ENCODE data around the gene GAB2. TPM values are rescaled to one million over a fixed set of nuclear protein-coding genes. Genes with fewer than 3 reads are reported as not detected.
A peak's percentile ranks its signal among the peaks of the same experiment; 100 is the strongest.

GAB2 gene
- total RNA-seq, 1 donor from 2014 or later, result 65.1 TPM

- DNase-seq (ENCODE audit: low spot score), result no peak
Measured at GRCh38 chr11:78428266-78428636, 10.6 kb upstream of the GAB2 start.

DNA sequence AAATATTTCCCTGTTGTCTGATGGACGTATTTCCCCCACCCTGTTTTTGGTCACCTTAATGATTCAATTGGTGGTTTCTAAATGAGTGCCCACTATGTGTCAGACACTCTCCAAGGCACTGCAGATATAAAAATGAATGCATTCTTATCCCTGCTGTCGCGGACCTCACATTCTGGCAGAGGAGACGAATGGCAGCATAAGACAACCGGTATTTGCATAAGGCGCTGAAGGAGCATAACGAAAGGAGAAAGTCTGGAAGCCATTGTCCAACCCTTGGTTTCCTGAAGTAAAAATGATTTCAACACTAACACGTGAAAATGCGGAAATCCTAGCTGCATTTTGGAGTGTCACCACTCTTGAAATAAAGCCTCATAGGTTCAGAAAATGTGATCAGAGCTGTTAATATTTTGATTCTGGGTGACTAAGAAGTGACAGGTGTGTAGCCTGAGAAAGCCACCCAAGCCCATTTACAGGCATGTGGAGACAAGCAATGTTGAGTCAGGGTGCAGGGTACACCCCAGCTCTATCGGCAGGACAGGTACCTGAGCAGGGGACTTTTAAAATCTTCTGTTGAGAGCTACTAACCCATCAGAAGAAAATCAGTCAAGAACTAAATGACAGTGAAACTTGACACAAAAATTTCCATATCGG, 10.1 kb upstream of the GAB2 start:
- DNase-seq (ENCODE audit: low spot score), result no peak

- DNase-seq (ENCODE audit: low spot score), result no peak
Measured at GRCh38 chr11:78426845-78427244, 9.2 kb upstream of the GAB2 start.

GRCh38 chr11:78425399-78426070, 7.9 kb upstream of the GAB2 start:
- DNase-seq (ENCODE audit: low spot score), result no peak

GRCh38 chr11:78424334-78425270, 7.0 kb upstream of the GAB2 start:
- DNase-seq (ENCODE audit: low spot score), result no peak

DNA sequence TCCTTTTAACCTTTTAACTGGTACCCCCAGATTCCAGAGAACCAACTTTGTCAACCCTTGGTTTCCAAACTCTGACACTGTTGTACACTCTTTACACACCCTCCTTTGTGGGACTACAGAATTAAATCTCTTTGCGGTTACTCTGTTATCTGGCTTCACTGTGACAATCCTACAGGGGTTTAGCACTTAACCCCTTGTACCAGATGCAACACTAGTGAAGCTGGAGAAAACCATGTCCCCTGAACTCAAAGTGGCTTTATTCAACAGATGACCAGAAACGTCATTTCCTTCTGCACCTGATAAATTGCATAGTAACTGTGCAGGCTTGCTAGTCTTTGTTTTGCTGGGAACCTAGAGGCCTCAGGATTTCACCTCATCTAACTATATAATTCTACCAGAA, 5.6 kb upstream of the GAB2 start:
- no peak for DNase-seq (ENCODE audit: low spot score)

GRCh38 chr11:78420796-78421209, 3.2 kb upstream of the GAB2 start:
- DNase-seq (ENCODE audit: low spot score), result no peak

DNA sequence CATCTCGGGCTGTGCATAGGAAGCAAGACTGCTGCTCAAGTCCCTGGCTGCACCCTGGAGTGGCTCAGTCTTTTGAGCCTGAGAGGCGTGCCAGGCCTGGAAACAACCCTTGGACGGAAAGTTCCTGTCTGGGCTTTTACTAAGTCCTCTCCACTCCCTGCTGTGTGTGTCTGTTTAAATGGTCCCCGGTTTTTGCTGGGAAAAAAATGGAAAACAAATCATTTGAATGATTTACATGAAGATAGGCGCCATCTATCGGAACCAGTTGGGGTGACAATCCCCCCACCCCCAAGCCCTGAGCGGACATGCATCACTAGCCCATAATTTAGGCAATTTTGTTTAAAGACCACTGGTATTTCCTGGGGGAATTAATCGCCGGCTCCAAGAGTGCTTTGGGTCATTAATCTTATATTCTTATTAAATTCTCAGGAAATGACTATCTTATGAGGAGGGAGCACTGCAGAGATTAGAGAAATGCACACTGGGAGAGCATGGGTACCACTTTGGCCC, 2.7 kb upstream of the GAB2 start:
- DNase-seq (ENCODE audit: low spot score), result no peak

DNA sequence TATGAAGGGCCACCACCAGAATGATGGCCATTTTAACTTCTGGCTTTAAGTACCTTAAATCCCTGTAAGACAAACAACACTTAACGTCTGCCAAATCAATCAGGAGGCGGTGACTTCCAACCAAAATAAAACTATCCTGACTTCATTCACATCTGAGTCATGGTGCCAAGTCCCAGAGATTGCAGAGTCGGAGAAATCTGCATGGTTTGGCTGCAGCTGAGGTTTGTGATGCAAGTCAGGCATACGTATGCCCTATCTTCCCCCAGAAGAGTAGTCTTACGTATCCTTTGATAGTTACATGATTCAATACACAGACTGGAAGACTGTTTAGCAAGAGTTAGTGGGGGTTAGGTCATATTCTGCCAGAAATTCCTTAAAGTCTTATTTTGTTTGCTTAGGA, 1.7 kb upstream of the GAB2 start:
- no peak for DNase-seq (ENCODE audit: low spot score)

DNA sequence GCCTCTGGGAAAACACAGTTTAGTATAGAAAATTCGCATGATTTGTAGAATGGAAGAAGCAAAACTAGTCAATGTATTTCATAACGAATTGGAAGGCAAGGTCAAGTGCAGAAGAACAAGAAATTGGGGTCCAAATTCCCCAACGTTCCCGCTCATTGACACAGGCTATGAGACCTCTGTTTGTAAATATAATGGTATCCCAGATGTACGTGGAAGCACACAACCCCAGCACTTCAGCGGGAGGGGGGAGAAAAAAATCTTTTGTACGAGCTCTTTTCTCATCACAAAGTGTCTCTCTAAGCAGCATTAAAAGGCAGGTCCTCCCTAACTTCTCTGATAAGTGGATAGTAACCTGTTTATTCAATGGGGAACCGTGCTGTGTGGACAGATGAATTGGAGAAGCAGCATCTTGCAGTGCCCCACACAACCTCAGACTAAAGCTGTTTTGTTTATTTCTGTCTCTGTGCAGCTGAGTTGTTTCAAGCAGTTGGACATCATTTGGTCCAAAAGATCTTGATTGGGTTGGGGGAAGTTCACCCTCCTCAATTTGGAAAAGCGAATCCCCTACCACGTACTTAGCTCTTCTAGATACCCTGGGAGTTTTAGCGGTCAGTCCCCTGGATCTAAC, 1.1 kb upstream of the GAB2 start:
- DNase-seq (ENCODE audit: low spot score), result no peak

GRCh38 chr11:78417888-78418583, 416 bp upstream of the GAB2 start:
- DNase-seq (ENCODE audit: low spot score), result peak; percentile 94

GRCh38 chr11:78416285-78417174, 1.1 kb downstream of the GAB2 start:
- DNase-seq (ENCODE audit: low spot score), result peak; percentile 96

DNA sequence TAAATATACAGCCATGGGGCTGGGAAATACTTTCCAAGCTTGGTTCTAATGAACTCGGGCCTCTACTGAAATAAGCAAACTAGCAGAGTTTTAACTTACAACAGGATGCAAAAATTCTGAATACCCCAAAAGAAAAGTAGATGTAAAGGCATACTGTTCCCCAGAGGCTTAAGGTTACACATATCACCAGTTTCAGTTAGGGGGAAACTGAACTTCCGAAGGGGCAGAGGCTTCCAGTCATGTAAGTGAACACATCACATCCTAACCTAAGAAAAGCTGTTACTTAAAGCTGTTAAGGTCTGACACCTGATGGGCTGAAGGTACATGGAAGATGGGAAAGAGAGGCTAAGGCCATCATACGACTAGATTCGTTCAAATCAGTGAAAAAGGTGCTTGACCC, 2.3 kb downstream of the GAB2 start:
- no peak for DNase-seq (ENCODE audit: low spot score)

- no peak for DNase-seq (ENCODE audit: low spot score)
Measured at GRCh38 chr11:78414321-78415051, 3.1 kb downstream of the GAB2 start.

GRCh38 chr11:78408619-78409018, 9.0 kb downstream of the GAB2 start:
- no peak for DNase-seq (ENCODE audit: low spot score)

DNA sequence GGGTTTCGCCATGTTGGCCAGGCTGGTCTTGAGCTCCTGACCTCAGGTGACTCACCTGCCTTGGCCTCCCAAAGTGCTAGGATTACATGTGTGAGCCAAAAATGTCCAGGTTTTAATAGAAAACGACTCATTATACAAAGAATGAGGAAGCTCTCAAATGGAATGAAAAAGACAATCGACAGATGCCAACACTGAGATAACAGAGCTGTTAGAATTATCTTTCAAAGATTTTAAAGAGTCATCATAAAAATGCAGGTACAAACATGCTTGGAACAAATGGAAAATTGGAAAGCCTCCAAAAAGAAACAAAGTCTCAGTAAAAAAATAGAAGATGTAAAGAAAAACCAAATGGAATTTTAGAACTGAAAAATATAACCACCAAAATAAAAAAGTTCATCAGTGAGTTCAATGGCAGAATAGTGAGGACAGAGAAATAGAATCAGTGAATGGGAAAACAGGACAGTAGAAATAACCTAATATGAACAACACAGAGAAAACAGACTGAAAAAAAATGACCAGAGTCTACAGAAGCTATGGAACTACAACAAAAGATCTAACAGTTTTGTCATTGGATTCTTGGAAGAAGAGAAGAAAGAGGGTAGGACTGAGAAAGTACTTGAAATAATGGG, 10.9 kb downstream of the GAB2 start:
- no peak for DNase-seq (ENCODE audit: low spot score)

GRCh38 chr11:78405805-78406204, 11.8 kb downstream of the GAB2 start:
- DNase-seq (ENCODE audit: low spot score), result no peak

- DNase-seq (ENCODE audit: low spot score), result no peak
Measured at GRCh38 chr11:78403781-78404180, 13.8 kb downstream of the GAB2 start.

GRCh38 chr11:78402847-78403246, 14.8 kb downstream of the GAB2 start:
- no peak for DNase-seq (ENCODE audit: low spot score)
